ENCODE measurements around the gene PSEN1. TPM values are rescaled to one million over a fixed set of nuclear protein-coding genes. Genes with fewer than 3 reads are reported as not detected.
"Not testable (repeated sequence)": the region's sequence is repeated elsewhere in the genome, so short reads cannot be mapped to it uniquely, and the experiment has no call there.

Gene PSEN1
- total RNA-seq, 2 experiments from 2014 or later, result 31.2 to 31.6 TPM

- CTCF ChIA-PET, result interaction anchor here (0.8 kb wide), 1 partner anchor 306 kb away, joined by 3 read pairs; no protein-coding TSS in a partner anchor
- peaks cover 22% of the 10 kb centered on the region for H3K36me3 Mint-ChIP-seq (ENCODE audit: low read depth)
- no peaks in the 10 kb centered on the region for H3K9me3 Mint-ChIP-seq (ENCODE audit: low read depth)
- ATAC-seq, result no peak
- POLR2A ChIA-PET, result no interaction called here
- no peak for DNase-seq
- H3K27ac Mint-ChIP-seq, result no peak overlapping the region
- H3K4me1 Mint-ChIP-seq, result no peaks in the 10 kb centered on the region
- no peaks in the 10 kb centered on the region for H3K27me3 Mint-ChIP-seq
- H3K4me3 Mint-ChIP-seq, result no peak overlapping the region
- intact Hi-C loops (cut with DNase I, micrococcal nuclease), result no loop called here
Observed at GRCh38 chr14:73166399-73166798, 30.1 kb downstream of the PSEN1 start.

DNA sequence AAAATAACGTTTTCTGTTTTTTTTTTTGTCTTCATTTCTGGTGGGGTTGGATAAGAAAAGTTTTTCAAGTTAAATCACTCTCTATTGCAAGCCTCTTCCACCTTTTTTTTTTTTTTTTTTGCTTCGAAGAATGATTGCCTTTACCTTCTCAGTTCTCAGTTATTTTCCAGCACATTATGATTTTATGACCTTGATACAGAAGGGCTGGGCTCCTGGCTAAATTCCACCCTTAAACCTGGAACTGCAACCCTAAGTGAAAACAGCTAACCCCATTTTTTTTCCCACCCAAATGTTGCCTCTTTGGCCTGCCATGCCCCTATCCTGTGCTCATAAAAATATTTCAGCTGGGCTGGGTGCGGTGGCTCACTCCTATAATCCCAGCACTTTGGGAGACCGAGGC is 31.4 kb downstream of the PSEN1 start:
- POLR2A ChIA-PET, result interaction anchor here (0.6 kb wide), 1 partner anchor 431 kb away, joined by 3 read pairs; no protein-coding TSS in a partner anchor
- Mint-ChIP-seq H3K27me3 (no peaks in the 10 kb centered on the region), H3K4me3 (no peak overlapping the region), H3K9me3 (ENCODE audit: low read depth) (no peaks in the 10 kb centered on the region), H3K4me1 (no peaks in the 10 kb centered on the region), H3K36me3 (ENCODE audit: low read depth) (peaks cover 24% of the 10 kb centered on the region), H3K27ac (no peak overlapping the region)
- ATAC-seq (no peak), DNase-seq (no peak)
- CTCF ChIA-PET, result interaction anchor here (0.6 kb wide), 1 partner anchor 1118 kb away, joined by 3 read pairs; no protein-coding TSS in a partner anchor
- intact Hi-C loops (cut with DNase I, micrococcal nuclease), result no loop called here

- ATAC-seq (no peak), DNase-seq (no peak)
- H3K36me3 Mint-ChIP-seq (ENCODE audit: low read depth), result peaks cover 23% of the 10 kb centered on the region
- POLR2A ChIA-PET, result no interaction called here
- intact Hi-C loops (cut with DNase I, micrococcal nuclease), result no loop called here
- H3K4me1 Mint-ChIP-seq, result no peaks in the 10 kb centered on the region
- no peak overlapping the region for H3K27ac Mint-ChIP-seq
- no peaks in the 10 kb centered on the region for H3K9me3 Mint-ChIP-seq (ENCODE audit: low read depth)
- CTCF ChIA-PET, result no interaction called here
- H3K4me3 Mint-ChIP-seq, result no peak overlapping the region
- H3K27me3 Mint-ChIP-seq, result no peaks in the 10 kb centered on the region
Observed at GRCh38 chr14:73168274-73168673, 32.0 kb downstream of the PSEN1 start.

GRCh38 chr14:73168691-73169090 is 32.4 kb downstream of the PSEN1 start:
- Mint-ChIP-seq H3K27ac (no peak overlapping the region), H3K27me3 (no peaks in the 10 kb centered on the region), H3K4me1 (no peaks in the 10 kb centered on the region), H3K36me3 (ENCODE audit: low read depth) (peaks cover 25% of the 10 kb centered on the region), H3K9me3 (ENCODE audit: low read depth) (no peaks in the 10 kb centered on the region), H3K4me3 (no peak overlapping the region)
- ChIA-PET POLR2A (interaction anchor here (0.6 kb wide), 1 partner anchor 46 kb away, joined by 4 read pairs; no protein-coding TSS in a partner anchor), CTCF (no interaction called here)
- DNase-seq (no peak), ATAC-seq (no peak)
- intact Hi-C loops (cut with DNase I, micrococcal nuclease), result no loop called here

DNA sequence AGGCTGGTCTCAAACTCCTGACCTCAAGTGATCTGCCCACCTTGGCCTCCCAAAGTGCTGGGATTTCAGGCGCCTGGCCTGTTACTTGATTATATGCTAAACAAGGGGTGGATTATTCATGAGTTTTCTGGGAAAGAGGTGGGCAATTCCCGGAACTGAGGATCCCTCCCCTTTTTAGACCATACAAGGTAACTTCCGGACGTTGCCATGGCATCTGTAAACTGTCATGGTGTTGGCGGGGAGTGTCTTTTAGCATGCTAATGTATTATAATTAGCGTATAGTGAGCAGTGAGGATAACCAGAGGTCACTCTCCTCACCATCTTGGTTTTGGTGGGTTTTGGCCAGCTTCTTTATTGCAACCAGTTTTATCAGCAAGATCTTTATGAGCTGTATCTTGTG is 33.5 kb downstream of the PSEN1 start:
- peaks cover 27% of the 10 kb centered on the region for H3K36me3 Mint-ChIP-seq (ENCODE audit: low read depth)
- H3K9me3 Mint-ChIP-seq (ENCODE audit: low read depth); H3K4me1 Mint-ChIP-seq; POLR2A ChIA-PET; H3K4me3 Mint-ChIP-seq; DNase-seq; H3K27me3 Mint-ChIP-seq; H3K27ac Mint-ChIP-seq; ATAC-seq: not testable (repeated sequence)
- intact Hi-C loops (cut with DNase I, micrococcal nuclease), result loop anchor here in 1 of 2 experiments (5.0 kb wide), 1 partner anchor 462 kb away; no protein-coding TSS in a partner anchor
- CTCF ChIA-PET, result interaction anchor here (0.6 to 1.4 kb wide), 3 partner anchors 98 to 463 kb away, joined by 3 read pairs; no protein-coding TSS in a partner anchor

DNA sequence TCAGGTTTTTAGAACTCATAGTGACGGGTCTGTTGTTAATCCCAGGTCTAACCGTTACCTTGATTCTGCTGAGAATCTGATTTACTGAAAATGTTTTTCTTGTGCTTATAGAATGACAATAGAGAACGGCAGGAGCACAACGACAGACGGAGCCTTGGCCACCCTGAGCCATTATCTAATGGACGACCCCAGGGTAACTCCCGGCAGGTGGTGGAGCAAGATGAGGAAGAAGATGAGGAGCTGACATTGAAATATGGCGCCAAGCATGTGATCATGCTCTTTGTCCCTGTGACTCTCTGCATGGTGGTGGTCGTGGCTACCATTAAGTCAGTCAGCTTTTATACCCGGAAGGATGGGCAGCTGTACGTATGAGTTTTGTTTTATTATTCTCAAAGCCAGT is 34.4 kb downstream of the PSEN1 start:
- H3K9me3 Mint-ChIP-seq (ENCODE audit: low read depth), result no peaks in the 10 kb centered on the region
- H3K27me3 Mint-ChIP-seq, result no peaks in the 10 kb centered on the region
- ChIA-PET POLR2A (no interaction called here), CTCF (interaction anchor here (0.6 to 1.4 kb wide), 3 partner anchors 155 to 301 kb away, joined by 3 read pairs; no protein-coding TSS in a partner anchor)
- peaks cover 29% of the 10 kb centered on the region for H3K36me3 Mint-ChIP-seq (ENCODE audit: low read depth)
- no peak for ATAC-seq
- H3K4me1 Mint-ChIP-seq, result no peaks in the 10 kb centered on the region
- intact Hi-C loops (cut with DNase I, micrococcal nuclease), result loop anchor here in 1 of 2 experiments (5.0 kb wide), 1 partner anchor 462 kb away; no protein-coding TSS in a partner anchor
- no peak for DNase-seq
- H3K27ac Mint-ChIP-seq, result no peak overlapping the region
- no peak overlapping the region for H3K4me3 Mint-ChIP-seq

DNA sequence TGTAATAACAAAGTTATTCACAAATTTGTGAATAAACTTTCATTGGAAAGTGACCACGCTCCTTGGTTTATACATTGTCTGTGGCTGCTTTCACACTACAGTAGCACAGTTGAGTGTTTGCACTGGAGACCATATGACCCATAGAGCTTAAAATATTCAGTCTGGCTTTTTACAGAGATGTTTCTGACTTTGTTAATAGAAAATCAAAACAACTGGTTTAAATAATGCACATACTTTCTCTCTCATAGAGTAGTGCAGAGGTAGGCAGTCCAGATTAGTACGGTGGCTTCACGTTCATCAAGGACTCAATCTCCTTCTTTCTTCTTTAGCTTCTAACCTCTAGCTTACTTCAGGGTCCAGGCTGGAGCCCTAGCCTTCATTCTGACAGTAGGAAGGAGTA is 36.2 kb downstream of the PSEN1 start:
- POLR2A ChIA-PET, result no interaction called here
- DNase-seq (no peak), ATAC-seq (no peak)
- Mint-ChIP-seq H3K27ac (no peak overlapping the region), H3K4me1 (no peaks in the 10 kb centered on the region), H3K36me3 (ENCODE audit: low read depth) (peaks cover 45% of the 10 kb centered on the region), H3K27me3 (no peaks in the 10 kb centered on the region), H3K4me3 (no peak overlapping the region), H3K9me3 (ENCODE audit: low read depth) (no peaks in the 10 kb centered on the region)
- intact Hi-C loops (cut with DNase I, micrococcal nuclease), result loop anchor here in 1 of 2 experiments (2.0 to 5.0 kb wide), 2 partner anchors 122 to 460 kb away; no protein-coding TSS in a partner anchor
- CTCF ChIA-PET, result interaction anchor here (0.8 to 2.1 kb wide), 12 partner anchors 10 to 323 kb away, joined by 3 to 11 read pairs (median 4); no protein-coding TSS in a partner anchor

GRCh38 chr14:73173092-73173735 is 36.9 kb downstream of the PSEN1 start:
- POLR2A ChIA-PET, result no interaction called here
- Mint-ChIP-seq H3K27ac (no peak overlapping the region), H3K4me3 (no peak overlapping the region), H3K36me3 (ENCODE audit: low read depth) (peaks cover 47% of the 10 kb centered on the region), H3K27me3 (no peaks in the 10 kb centered on the region), H3K4me1 (no peaks in the 10 kb centered on the region), H3K9me3 (ENCODE audit: low read depth) (no peaks in the 10 kb centered on the region)
- ATAC-seq (no peak), DNase-seq (peak; percentile 7)
- intact Hi-C loops (cut with DNase I, micrococcal nuclease), result loop anchor here (1.0 to 5.0 kb wide), 3 partner anchors 122 to 459 kb away; no protein-coding TSS in a partner anchor
- CTCF ChIA-PET, result interaction anchor here (0.6 to 2.1 kb wide), 15 partner anchors 10 to 323 kb away, joined by 3 to 11 read pairs (median 4); no protein-coding TSS in a partner anchor

GRCh38 chr14:73176685-73177084 is 40.4 kb downstream of the PSEN1 start:
- DNase-seq (no peak), ATAC-seq (no peak)
- intact Hi-C loops (cut with DNase I, micrococcal nuclease), result no loop called here
- CTCF ChIA-PET, result interaction anchor here (1.2 to 1.7 kb wide), 3 partner anchors 28 to 295 kb away, joined by 3 to 7 read pairs (median 4); no protein-coding TSS in a partner anchor
- Mint-ChIP-seq H3K27me3 (no peaks in the 10 kb centered on the region), H3K27ac (no peak overlapping the region), H3K4me1 (peaks cover 3% of the 10 kb centered on the region), H3K36me3 (ENCODE audit: low read depth) (peaks cover 36% of the 10 kb centered on the region), H3K4me3 (no peak overlapping the region), H3K9me3 (ENCODE audit: low read depth) (no peaks in the 10 kb centered on the region)
- POLR2A ChIA-PET, result interaction anchor here (0.6 kb wide), 1 partner anchor 674 kb away, joined by 3 read pairs; no protein-coding TSS in a partner anchor

DNA sequence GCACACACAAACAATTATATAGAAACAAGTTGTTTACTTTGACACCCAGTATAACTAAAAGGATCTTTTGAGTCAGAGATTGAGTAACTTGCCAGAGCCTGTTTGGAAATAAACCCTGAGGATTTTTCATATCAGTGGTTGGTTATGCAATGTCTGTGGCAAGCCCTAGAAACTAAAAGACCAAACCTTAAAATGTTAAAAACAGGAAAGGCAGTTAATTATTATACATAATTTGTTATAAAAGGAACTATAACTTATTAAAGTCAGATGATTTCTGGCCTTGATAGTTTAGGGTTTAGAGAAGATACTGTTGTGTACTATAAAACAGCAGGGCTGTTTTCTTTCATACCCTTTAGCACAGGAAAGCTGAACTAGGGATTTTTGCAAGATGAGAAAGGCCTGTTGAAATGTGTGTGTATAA is 44.1 kb downstream of the PSEN1 start:
- POLR2A ChIA-PET, result no interaction called here
- H3K9me3 Mint-ChIP-seq (ENCODE audit: low read depth), result no peaks in the 10 kb centered on the region
- intact Hi-C loops (cut with DNase I, micrococcal nuclease), result no loop called here
- H3K4me3 Mint-ChIP-seq, result no peak overlapping the region
- H3K27ac Mint-ChIP-seq, result peak overlapping the region; percentile 1
- no peak for DNase-seq
- CTCF ChIA-PET, result no interaction called here
- no peak for ATAC-seq
- peaks cover 23% of the 10 kb centered on the region for H3K36me3 Mint-ChIP-seq (ENCODE audit: low read depth)
- H3K4me1 Mint-ChIP-seq, result peaks cover 3% of the 10 kb centered on the region
- H3K27me3 Mint-ChIP-seq, result no peaks in the 10 kb centered on the region

GRCh38 chr14:73180969-73181368 is 44.7 kb downstream of the PSEN1 start:
- H3K4me3 Mint-ChIP-seq; H3K27ac Mint-ChIP-seq; ATAC-seq; intact Hi-C loops (cut with DNase I, micrococcal nuclease); H3K27me3 Mint-ChIP-seq; CTCF ChIA-PET; H3K4me1 Mint-ChIP-seq; H3K9me3 Mint-ChIP-seq (ENCODE audit: low read depth); DNase-seq: not testable (repeated sequence)
- H3K36me3 Mint-ChIP-seq (ENCODE audit: low read depth), result peaks cover 21% of the 10 kb centered on the region
- POLR2A ChIA-PET, result interaction anchor here (0.7 kb wide), 1 partner anchor 57 kb away, joined by 4 read pairs; no protein-coding TSS in a partner anchor

- H3K9me3 Mint-ChIP-seq (ENCODE audit: low read depth), result no peaks in the 10 kb centered on the region
- no peak for ATAC-seq
- H3K27me3 Mint-ChIP-seq, result no peaks in the 10 kb centered on the region
- ChIA-PET CTCF (no interaction called here), POLR2A (no interaction called here)
- DNase-seq, result no peak
- H3K4me1 Mint-ChIP-seq, result no peaks in the 10 kb centered on the region
- H3K36me3 Mint-ChIP-seq (ENCODE audit: low read depth), result peaks cover 19% of the 10 kb centered on the region
- intact Hi-C loops (cut with DNase I, micrococcal nuclease), result no loop called here
- H3K27ac Mint-ChIP-seq, result no peak overlapping the region
- H3K4me3 Mint-ChIP-seq, result no peak overlapping the region
Observed at GRCh38 chr14:73188501-73188911, 52.2 kb downstream of the PSEN1 start.
